MM.1S (cell line): ENCODE data around the gene XK.

Source experiments
- CTCF ChIP-seq: fragments of 300-600 bp; sonication (generic); IDR thresholded peaks from 2 replicates; pipeline ENCODE4 v1.5.1; 2016; ENCODE audit warnings: antibody characterized with exemption, low read length, mixed read lengths
- EZH2 ChIP-seq: fragments of 300-600 bp; sonication (generic); optimal IDR thresholded peaks from 2 replicates; pipeline ENCODE3; 2017; ENCODE audit warnings: low read depth, mild to moderate bottlenecking, antibody characterized with exemption, low read length, mixed read lengths
- EZH2phosphoT487 ChIP-seq: fragments of 300-600 bp; sonication (generic); IDR thresholded peaks from 2 replicates; pipeline ENCODE4 v1.6.1; 2018; ENCODE audit warnings: antibody characterized with exemption, low read length

GRCh38 chrX:37752936-37753335 lies 67.3 kb downstream of the XK start:
- TF ChIP-seq CTCF (no peak), EZH2phosphoT487 (no peak), EZH2 (no peak)
